ENCODE results near the gene ZNF12. TPM values are rescaled to one million over a fixed set of nuclear protein-coding genes. Genes with fewer than 3 reads are reported as not detected.

Gene ZNF12
- total RNA-seq, 1 donor from 2014 or later = 28.8 TPM

- intact Hi-C loops (cut with DNase I) = no loop called here
- H3K4me1 ChIP-seq = no peaks in the 10 kb centered on the region
- H3K9me3 ChIP-seq = no peaks in the 10 kb centered on the region
- no peak for DNase-seq (ENCODE audit: low spot score in 2 of 2)
- peaks cover 56 to 88% of the 10 kb centered on the region in 2 donors for H3K36me3 ChIP-seq
- no peaks in the 10 kb centered on the region for H3K27me3 ChIP-seq
- TF ChIP-seq CTCF (IDR thresholded peaks at IDR 0.05) = no peak
- H3K4me3 ChIP-seq = no peak overlapping the region
- no peak overlapping the region for H3K27ac ChIP-seq
Measured at GRCh38 chr7:6646465-6646864, 60.3 kb downstream of the ZNF12 start.

GRCh38 chr7:6644728-6645127, 62.0 kb downstream of the ZNF12 start:
- Histone ChIP-seq H3K4me3 (no peak overlapping the region), H3K27ac (no peak overlapping the region), H3K9me3 (no peaks in the 10 kb centered on the region), H3K27me3 (no peaks in the 10 kb centered on the region), H3K4me1 (no peaks in the 10 kb centered on the region), H3K36me3 (peaks cover 50 to 79% of the 10 kb centered on the region in 2 donors)
- intact Hi-C loops (cut with DNase I) = no loop called here
- TF ChIP-seq CTCF (IDR thresholded peaks at IDR 0.05) = no peak
- DNase-seq (ENCODE audit: low spot score in 2 of 2) = no peak

DNA sequence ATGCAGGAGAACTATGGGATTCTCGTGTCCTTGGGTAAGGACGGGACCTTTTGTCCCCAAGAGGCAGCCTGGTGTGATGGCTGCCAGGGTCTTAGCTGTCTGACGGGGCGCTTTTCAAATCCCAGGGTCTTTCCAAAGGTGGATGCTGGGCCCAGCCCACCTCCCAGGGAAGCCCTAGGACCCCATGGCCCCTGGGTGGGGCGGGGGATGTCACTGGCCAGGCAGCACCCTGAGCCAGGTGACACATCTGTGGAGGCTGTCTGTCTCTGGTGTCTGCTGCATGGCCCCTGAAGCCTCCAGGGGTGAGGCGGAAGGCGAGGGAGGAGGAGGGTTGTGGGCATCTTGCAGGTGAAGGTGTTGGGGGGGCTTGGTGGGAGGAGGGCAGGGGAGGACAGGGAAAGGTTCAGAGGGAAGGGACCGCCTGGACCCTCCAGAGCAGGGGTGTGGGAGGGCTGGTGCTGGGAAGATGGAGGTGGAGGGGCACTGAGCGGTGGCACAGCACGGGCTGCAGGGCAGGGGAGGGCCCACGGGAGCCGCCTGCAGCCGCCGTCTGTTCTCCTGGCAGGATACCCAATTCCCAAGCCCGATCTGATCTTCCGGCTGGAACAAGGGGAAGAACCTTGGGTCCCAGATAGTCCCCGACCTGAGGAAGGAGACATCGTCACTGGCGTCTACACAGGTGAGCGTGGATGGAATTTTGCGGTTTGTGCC, 62.7 kb downstream of the ZNF12 start:
- intact Hi-C loops (cut with DNase I) = no loop called here
- no peak overlapping the region for H3K27ac ChIP-seq

GRCh38 chr7:6642861-6643640, 63.7 kb downstream of the ZNF12 start:
- no peak for DNase-seq (ENCODE audit: low spot score in 2 of 2)
- Histone ChIP-seq H3K36me3 (peaks cover 44 to 67% of the 10 kb centered on the region in 2 donors), H3K27me3 (no peaks in the 10 kb centered on the region), H3K4me3 (no peak overlapping the region), H3K9me3 (no peaks in the 10 kb centered on the region), H3K27ac (no peak overlapping the region), H3K4me1 (peaks cover 0 to 4% of the 10 kb centered on the region in 2 donors)
- intact Hi-C loops (cut with DNase I) = no loop called here
- no peak for TF ChIP-seq CTCF (IDR thresholded peaks at IDR 0.05)

More for the DNA sequence above, 62.7 kb downstream of the ZNF12 start:
- Histone ChIP-seq H3K27me3 (no peaks in the 10 kb centered on the region), H3K36me3 (peaks cover 50 to 76% of the 10 kb centered on the region in 2 donors), H3K4me1 (no peaks in the 10 kb centered on the region), H3K9me3 (no peaks in the 10 kb centered on the region), H3K4me3 (no peak overlapping the region)
- no peak for TF ChIP-seq CTCF (IDR thresholded peaks at IDR 0.05)
- DNase-seq (ENCODE audit: low spot score in 2 of 2) = no peak

GRCh38 chr7:6642239-6642839, 64.4 kb downstream of the ZNF12 start:
- H3K9me3 ChIP-seq = no peaks in the 10 kb centered on the region
- TF ChIP-seq CTCF (IDR thresholded peaks at IDR 0.05) = no peak
- H3K36me3 ChIP-seq = peaks cover 41 to 61% of the 10 kb centered on the region in 2 donors
- H3K4me3 ChIP-seq = no peak overlapping the region
- no peak overlapping the region for H3K27ac ChIP-seq
- H3K4me1 ChIP-seq = peaks cover 0 to 7% of the 10 kb centered on the region in 2 donors
- H3K27me3 ChIP-seq = no peaks in the 10 kb centered on the region
- no peak for DNase-seq (ENCODE audit: low spot score in 2 of 2)
- intact Hi-C loops (cut with DNase I) = no loop called here
